Adrenal gland (tissue), 12 donors: ENCODE measurements around the gene GBGT1. TPM values are rescaled to one million over a fixed set of nuclear protein-coding genes. Genes with fewer than 3 reads are reported as not detected.

Experiments used
- DNase-seq, 7 donors: peaks; one replicate each; pipeline ENCODE4 v3.0.0-alpha.2; 2019 to 2020
- H3K27ac ChIP-seq, 5 donors: fragments of 200-600 bp; sonication (generic) in 4 of 5; 1 replicate in 3 of 5; 2 replicates in 2 of 5; pipeline versions ENCODE4 v1.5.1 to v1.8.0; 2016 to 2020; ENCODE audit warnings: mild to moderate bottlenecking in 1 of 5
- H3K27me3 ChIP-seq: fragments of 200-600 bp; 2 replicates; pipeline ENCODE4 v1.8.0; 2021
- H3K36me3 ChIP-seq, 2 donors: fragments of 200-600 bp; replicated peaks in 1 of 2; 1 replicate in 1 of 2; 2 replicates in 1 of 2; pipeline versions ENCODE4 v1.5.1 to v1.8.0; 2018 to 2022
- H3K4me1 ChIP-seq, 2 donors: fragments of 200-600 bp; replicated peaks in 1 of 2; 1 replicate in 1 of 2; 2 replicates in 1 of 2; pipeline versions ENCODE4 v1.5.1 to v1.8.0; 2018 to 2021
- H3K4me3 ChIP-seq, 4 donors: fragments of 200-600 bp; sonication (generic) in 3 of 4; one replicate each; pipeline ENCODE4 v1.5.1; 2016 to 2018
- H3K9me3 ChIP-seq, 3 donors: fragments of 200-600 bp; sonication (generic) in 1 of 3; replicated peaks in 1 of 3; 1 replicate in 2 of 3; 2 replicates in 1 of 3; pipeline versions ENCODE4 v1.5.1 to v1.8.0; 2016 to 2021
- POLR2A ChIP-seq, 2 donors: fragments of 450-650 bp; IDR thresholded peaks; one replicate each; pipeline ENCODE4 v1.6.1; 2017; ENCODE audit warnings: antibody characterized with exemption in 2 of 2, mild to moderate bottlenecking in 2 of 2, moderate library complexity in 1 of 2
- WGBS, 4 donors: extraction: QIAGEN DNeasy Blood & Tissue Kit in 2 of 4; methylation state at CpG; one replicate each; pipeline versions ENCODE4 v1.1.5 to v1.1.7; 2013 to 2017; 5-methylcytosine and 5-hydroxymethylcytosine counted together
- intact Hi-C, 2 donors: fragments of 100-400 bp; cut with DNase I; formaldehyde crosslinking; loops; one replicate each; pipeline versions ENCODE4 v1.14.1 to v1.15.0; 2022 to 2023
- polyA plus RNA-seq, 3 donors: library from polyadenylated mRNA; stranded (reverse); fragments of 200-250 nt in 2 of 3; fragments of 350-450 nt in 1 of 3; fragmentation: Illumina TruSeq in 1 of 3; extraction: RNeasy Lipid Tissue Mini Kit (QIAGEN cat#74804) in 1 of 3; gene quantifications; one replicate each; pipeline ENCODE4 v1.2.3, GENCODE V29; 2013 to 2014
- total RNA-seq, 9 donors: library from RNA; depleted of rRNA in 4 of 9; stranded (reverse); fragments of >200 nt in 4 of 9; fragments of 120-200 nt in 1 of 9; fragmentation: NEBNext Ultra II Directional in 1 of 9; extraction: Animal tissue kit (Norgen Biotek cat#: 25700) in 1 of 9; gene quantifications; one replicate each; pipeline versions ENCODE4 v1.1.0 to v1.2.4, GENCODE V29; 2013 to 2023
- TF ChIP-seq, protein P1 (sequence below), 6 experiments: fragments of 450-650 bp in 4 of 6; fragments of 200-600 bp in 2 of 6; sonication (generic) in 1 of 6; IDR thresholded peaks; 1 replicate in 5 of 6; 2 replicates in 1 of 6; pipeline versions ENCODE4 v1.5.1 to v1.8.0; 2016 to 2021; ENCODE audit warnings: antibody characterized with exemption in 6 of 6, mild to moderate bottlenecking in 2 of 6, moderate library complexity in 1 of 6
- donor health status: healthy with polysubstance abuse.
- donor health status: Bipolar disorder and iron deficiency.
- donor health status: DM: yes; HTN: yes; CAD: no.
- donor health status: DM: no; HTN: no; CAD: no.
- donor health status: DM: no; HTN: no; CAD: no.
- donor health status: DM: yes; HTN: yes; CAD: no.

The GBGT1 gene
- total and polyA plus RNA-seq, 12 donors = 3.5 to 67.5 (median 29.2) TPM

DNA sequence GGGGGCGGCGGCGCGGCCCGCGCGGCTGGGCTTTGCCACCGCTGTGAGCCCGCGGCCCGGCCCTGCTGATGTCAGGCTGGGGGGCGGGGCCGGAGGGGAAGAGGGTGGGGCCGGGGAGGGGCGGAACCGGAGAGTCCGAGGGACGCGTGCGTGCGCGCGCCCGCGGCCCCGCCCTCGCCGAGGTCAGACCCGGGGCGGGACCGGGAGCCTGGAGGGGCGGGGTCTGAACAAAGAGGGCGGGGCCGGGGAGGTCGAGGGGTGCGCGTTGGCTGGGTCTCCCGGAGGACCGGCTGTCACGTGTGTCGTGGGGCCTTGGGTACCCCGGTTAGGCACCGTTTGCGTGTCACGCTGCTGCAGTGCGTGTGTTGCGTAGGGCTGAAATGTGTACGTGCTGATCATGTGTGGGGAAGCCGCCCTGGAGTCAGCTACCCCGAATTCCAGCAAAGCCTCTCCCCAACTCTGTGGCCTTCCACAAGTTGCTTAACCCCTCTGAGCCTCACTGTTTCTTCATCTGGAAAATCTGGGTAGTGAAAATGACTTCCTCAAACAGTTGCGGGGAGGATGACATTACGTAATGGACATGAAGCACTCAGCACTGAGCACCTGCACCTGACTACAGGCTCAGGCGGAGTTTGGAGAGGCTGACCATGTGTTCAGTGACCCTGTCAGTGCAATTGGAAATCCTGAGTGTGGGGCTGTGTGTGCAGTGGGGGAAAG is 42.4 kb downstream of the GBGT1 start, which contains the start of gene RALGDS:
Gene RALGDS (minus strand): TSS at position 43 of the 717 bp plus-strand sequence. CDS start 86 bp downstream, outside the sequence.
- no peak for TF ChIP-seq POLR2A (IDR thresholded peaks at IDR 0.05)
- TF ChIP-seq, protein P1, sequence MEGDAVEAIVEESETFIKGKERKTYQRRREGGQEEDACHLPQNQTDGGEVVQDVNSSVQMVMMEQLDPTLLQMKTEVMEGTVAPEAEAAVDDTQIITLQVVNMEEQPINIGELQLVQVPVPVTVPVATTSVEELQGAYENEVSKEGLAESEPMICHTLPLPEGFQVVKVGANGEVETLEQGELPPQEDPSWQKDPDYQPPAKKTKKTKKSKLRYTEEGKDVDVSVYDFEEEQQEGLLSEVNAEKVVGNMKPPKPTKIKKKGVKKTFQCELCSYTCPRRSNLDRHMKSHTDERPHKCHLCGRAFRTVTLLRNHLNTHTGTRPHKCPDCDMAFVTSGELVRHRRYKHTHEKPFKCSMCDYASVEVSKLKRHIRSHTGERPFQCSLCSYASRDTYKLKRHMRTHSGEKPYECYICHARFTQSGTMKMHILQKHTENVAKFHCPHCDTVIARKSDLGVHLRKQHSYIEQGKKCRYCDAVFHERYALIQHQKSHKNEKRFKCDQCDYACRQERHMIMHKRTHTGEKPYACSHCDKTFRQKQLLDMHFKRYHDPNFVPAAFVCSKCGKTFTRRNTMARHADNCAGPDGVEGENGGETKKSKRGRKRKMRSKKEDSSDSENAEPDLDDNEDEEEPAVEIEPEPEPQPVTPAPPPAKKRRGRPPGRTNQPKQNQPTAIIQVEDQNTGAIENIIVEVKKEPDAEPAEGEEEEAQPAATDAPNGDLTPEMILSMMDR (IDR thresholded peaks at IDR 0.05) = no peak
- H3K36me3 ChIP-seq = no peaks in the 10 kb centered on the region
- H3K4me1 ChIP-seq = peaks cover 71 to 72% of the 10 kb centered on the region in 2 donors
- H3K4me3 ChIP-seq = peak within 1 kb of the TSS; percentile 25 to 82 (median 55)
- no peaks in the 10 kb centered on the region for H3K27me3 ChIP-seq
- DNase-seq = peak; percentile 88 to 93 (median 93)
- WGBS, 4 donors = 7 to 39% (median 11%) methylated on average over 9 to 53 of the region's 53 CpGs
- intact Hi-C loops = no loop called here
- H3K27ac ChIP-seq = peak within 1 kb of the TSS; percentile 80 to 96 (median 85)
- H3K9me3 ChIP-seq = no peaks in the 10 kb centered on the region

DNA sequence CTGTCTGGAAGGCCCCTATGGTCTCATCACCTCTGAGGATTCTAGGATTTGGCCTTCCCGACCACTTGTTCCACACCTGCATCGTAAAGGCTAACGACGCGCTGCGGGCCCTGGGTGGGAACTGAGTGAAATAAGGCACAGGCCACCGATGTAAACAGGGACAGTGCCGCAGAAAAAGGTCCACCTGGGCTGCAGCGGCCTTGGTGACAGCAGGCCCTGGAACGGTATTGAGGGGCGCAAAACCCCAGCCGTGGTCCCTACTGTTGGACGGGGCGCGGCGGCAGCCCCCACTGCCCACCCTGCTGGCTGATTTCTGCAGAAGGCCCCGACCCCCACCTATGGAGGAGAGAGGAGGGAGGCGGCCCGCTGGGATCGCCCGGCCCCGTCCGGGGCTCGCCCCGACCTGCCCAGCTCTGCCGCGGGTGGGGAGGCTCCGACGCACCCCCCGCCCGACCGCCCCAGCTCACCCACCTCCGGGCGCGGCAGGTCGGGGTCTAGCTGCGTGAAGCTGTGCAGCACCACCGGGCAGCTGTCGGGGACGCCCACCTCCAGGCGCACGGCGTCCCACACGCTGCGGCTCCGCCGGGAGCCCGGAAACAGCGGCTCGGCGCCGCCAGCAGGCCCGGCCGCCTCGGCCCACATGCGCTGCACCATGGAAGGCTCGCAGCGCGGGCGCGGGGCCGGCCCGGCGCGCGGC is 43.1 kb downstream of the GBGT1 start:
- Histone ChIP-seq H3K4me3 (peak overlapping the region; percentile 25 to 82 (median 55)), H3K9me3 (no peaks in the 10 kb centered on the region), H3K27me3 (no peaks in the 10 kb centered on the region), H3K4me1 (peaks cover 72 to 76% of the 10 kb centered on the region in 2 donors), H3K36me3 (no peaks in the 10 kb centered on the region), H3K27ac (peak overlapping the region in 4 of 5 donors; percentile 79 to 96 (median 89))
- peak; percentile 45 to 67 for TF ChIP-seq POLR2A (IDR thresholded peaks at IDR 0.05)
- TF ChIP-seq, protein P1 (IDR thresholded peaks at IDR 0.05) = no peak
- intact Hi-C loops = no loop called here
- 0 to 1% (median 0%) methylated on average over 1 to 66 of the region's 66 CpGs for WGBS, 4 donors
- DNase-seq = peak in 1 of 7 donors; percentile 25

DNA sequence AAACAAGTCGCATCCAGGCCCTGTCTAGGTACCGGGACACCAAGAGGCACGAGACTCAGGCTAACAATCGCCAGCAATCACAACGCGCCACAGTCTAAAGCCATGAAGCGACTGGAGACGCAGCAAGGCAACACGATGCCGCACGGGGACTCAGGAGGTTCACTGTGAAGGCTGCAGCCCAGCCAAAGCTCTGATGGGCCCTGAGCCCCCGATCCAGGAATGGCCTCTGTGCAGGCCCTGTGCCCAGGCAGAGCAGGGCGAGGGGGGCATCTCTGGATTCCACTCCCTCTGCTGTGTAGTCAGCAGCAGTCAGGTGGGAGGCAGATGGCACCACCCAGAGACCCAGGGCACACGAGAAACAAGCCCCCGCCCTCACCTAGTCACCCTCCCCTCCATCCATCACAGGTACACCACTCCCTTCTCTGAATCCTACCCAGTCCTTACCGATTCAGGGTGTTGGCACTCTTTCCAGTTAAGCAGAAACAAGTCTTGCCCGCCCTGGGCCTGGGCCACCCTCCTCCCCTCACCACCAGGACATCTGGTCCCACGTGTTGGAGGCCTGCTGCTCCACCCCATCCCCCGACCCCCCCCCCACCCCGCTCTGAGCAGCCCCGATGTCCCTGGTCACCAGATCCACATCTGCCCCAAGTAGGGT is 43.7 kb downstream of the GBGT1 start:
- Histone ChIP-seq H3K27me3 (no peaks in the 10 kb centered on the region), H3K9me3 (no peaks in the 10 kb centered on the region), H3K4me1 (peaks cover 74 to 81% of the 10 kb centered on the region in 2 donors), H3K36me3 (no peaks in the 10 kb centered on the region), H3K4me3 (peak overlapping the region in 2 of 4 donors; percentile 65 to 82), H3K27ac (peak overlapping the region; percentile 4 to 96 (median 85))
- 42 to 49% (median 45%) methylated on average over 19 to 21 of the region's 21 CpGs; no CpG with 5 or more reads in 1 of the 4 donors for WGBS, 4 donors
- no peak for TF ChIP-seq POLR2A (IDR thresholded peaks at IDR 0.05)
- TF ChIP-seq, protein P1 (IDR thresholded peaks at IDR 0.05) = no peak
- peak in 2 of 7 donors; percentile 45 to 50 for DNase-seq
- intact Hi-C loops = no loop called here
